GM21737 (cell line): ENCODE measurements around the gene TAGLN2.

ENCODE experiments used
- ATAC-seq: cut with Tn5 transposase; IDR thresholded peaks from one replicate; pipeline ENCODE4 v1.9.1; 2021; ENCODE audit warnings: mild to moderate bottlenecking, moderate library complexity; ENCODE audit not compliant: unreplicated experiment

Gene TAGLN2

GRCh38 chr1:159936273-159936904 is 11.1 kb upstream of the TAGLN2 start:
- no peak for ATAC-seq

GRCh38 chr1:159935719-159936272 is 10.5 kb upstream of the TAGLN2 start:
- no peak for ATAC-seq

- ATAC-seq = no peak
These were observed 10.0 kb upstream of the TAGLN2 start for GRCh38 chr1:159935305-159935704.

GRCh38 chr1:159934136-159935039 is 9.1 kb upstream of the TAGLN2 start:
- no peak for ATAC-seq

- ATAC-seq = no peak
These were observed 8.0 kb upstream of the TAGLN2 start for GRCh38 chr1:159933347-159933746.

GRCh38 chr1:159932296-159933285 is 7.3 kb upstream of the TAGLN2 start:
- no peak for ATAC-seq

DNA sequence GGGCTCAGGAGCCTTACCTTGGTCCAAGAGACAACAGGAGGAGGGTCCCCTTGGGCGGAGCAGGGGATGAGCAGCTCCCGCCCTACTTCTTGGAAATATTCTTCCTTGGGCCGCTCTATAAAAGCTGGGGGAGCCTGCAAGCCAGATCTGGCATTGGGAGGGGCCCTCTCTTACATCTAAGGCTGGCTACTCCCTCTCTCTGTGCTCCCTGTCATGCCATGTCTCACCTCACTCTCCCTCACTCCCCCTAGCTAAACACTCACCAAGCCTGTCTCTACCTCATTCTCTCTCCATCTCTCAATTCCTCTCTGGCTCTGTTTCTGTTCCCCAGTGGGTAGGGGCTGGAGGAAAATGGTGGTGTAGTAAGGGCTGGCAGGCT is 6.5 kb upstream of the TAGLN2 start:
- ATAC-seq = no peak

DNA sequence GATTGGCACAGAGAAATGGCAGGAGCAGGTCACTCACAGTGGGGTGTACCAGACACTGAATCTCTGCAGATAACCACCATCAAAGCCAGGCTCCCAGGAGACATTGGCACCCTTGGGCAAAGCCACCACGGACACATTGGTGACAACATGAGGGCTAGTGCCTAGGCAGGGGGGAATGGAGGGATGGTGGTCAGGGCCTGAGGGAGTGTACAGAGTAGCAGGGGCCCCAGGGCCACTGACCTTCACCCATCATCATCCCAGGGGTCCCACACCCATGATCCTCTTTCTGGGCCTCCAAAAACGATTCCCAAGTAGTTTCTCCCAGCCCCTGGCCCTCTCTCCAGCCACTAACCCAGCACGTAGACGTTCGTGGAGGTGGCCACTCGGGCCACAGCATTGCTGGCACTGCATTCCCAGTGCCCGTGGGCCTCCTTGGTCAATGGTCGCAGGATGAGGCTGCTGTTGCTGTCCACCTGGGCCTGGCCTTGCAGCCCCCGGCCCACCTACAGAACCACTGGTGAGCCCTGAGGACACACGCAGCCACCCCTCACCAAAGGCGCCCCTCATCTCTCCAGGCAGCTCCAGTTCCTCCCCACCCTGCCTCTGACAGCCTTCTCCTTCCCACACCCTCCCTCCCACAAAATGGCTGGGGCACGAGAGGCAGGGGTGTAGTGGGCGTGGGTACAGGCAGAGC is 5.9 kb upstream of the TAGLN2 start:
- no peak for ATAC-seq

- ATAC-seq = no peak
These were observed 5.3 kb upstream of the TAGLN2 start for GRCh38 chr1:159930634-159931033.

GRCh38 chr1:159930216-159930615 is 4.9 kb upstream of the TAGLN2 start:
- ATAC-seq = no peak

DNA sequence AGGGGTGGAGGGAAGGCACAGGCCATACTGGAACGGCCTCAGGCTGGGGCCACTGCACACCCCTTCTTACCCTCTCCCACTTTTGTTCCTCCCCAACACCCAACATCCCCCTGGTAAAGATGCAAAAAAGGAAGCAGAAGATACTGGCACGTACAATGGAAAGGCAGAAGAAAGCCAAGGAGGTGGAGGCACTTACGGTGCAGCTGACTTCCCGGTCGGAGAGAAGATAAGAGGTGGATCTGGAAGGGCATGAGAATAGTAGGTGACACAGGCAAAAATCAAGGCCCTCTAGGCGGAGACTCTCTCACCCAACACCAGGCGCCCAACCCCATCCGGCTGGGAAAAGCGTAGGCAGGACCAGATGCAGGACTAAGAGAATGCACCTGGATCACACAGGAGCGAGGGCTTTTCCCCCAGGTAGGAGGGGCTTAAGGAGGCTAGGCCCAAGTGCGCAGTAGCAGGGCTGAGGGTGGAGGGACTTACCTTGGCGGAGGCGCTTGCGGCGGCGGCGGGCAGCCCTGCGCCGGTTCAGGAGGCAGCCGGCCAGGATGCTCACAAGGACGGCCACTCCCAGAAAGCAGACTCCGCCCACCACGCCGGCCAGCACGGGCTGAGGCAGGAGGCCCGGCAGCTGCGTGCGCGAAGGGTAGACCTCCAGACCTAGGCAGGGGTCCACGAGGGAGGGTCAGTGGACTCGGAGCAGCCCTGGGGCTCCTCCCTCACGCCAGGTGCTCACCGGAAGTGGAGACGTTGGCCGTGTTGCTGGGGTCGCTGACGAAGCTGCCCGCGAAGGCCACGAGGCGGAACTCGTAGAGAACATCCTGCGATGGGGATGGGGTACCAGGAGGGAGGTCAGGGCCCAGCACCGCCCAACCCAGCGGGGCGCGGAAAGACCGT is 4.1 kb upstream of the TAGLN2 start:
- no peak for ATAC-seq

DNA sequence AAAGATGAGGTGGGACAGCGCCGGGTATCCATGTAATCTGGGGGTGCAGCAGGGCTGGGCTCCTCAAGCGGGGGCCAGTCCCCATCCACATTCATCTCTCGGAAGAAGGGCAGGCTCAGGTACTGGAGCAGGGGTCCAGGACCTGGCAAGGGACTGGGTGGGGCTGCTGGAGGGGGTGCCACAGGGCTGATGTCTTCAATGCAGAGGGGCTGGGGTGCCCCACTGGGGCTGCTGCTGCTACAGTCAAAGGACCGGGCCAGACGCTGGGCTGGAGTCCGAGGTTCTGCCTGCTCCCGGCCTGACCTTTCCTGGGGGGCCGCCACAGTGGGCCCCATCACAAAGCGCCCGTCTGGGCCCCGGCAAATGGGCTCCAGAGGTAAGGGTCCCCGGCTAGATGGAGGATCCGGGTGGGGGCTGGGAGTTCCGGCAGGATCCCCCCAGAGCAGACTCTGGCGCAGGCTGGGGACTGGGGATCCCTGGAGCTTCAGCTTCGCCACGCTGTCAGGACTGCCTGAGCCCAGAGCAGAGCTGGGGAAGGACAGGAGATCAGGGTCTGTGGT is 3.3 kb upstream of the TAGLN2 start:
- ATAC-seq = no peak

- no peak for ATAC-seq
These were observed 2.6 kb upstream of the TAGLN2 start for GRCh38 chr1:159927849-159928431.

DNA sequence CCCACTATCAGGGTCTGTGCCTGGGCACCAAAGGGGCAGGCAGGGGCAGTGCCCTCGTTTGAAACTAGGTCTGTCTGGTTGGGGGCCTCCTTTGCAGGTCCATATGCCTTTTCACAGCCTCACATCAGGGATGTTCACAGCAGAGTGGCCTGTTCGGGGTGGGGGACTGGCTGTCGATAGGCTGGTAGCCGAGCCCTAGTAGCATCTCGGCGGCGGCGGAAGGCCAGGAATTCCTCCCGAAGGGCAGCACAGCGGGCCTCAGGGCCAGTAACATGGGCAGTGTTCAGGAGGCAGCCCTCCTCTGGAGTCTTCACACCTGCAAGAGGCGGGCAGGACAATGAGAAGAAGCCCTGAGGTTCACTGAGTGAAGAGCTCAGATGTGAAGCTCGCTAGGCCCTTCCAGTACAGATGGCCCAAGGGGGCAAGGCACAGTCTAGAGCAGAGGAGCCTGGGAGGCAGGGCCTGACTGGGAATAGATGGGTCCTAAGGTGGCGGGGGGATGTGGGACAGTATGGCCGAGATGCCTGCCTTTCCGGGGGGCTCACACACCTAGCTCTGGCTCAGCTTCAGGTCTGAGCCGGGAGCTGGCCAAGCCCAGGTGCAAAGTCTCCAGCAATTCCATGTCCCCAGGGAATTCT is 2.0 kb upstream of the TAGLN2 start:
- no peak for ATAC-seq

- ATAC-seq = peak; percentile 0
These were observed 392 bp upstream of the TAGLN2 start for GRCh38 chr1:159925719-159926078.

GRCh38 chr1:159924025-159924790 is 1.1 kb downstream of the TAGLN2 start:
- ATAC-seq = no peak

GRCh38 chr1:159923203-159924024 is 1.9 kb downstream of the TAGLN2 start:
- peak; percentile 27 for ATAC-seq
